ENCODE data around the gene AGO3.

The AGO3 gene

DNA sequence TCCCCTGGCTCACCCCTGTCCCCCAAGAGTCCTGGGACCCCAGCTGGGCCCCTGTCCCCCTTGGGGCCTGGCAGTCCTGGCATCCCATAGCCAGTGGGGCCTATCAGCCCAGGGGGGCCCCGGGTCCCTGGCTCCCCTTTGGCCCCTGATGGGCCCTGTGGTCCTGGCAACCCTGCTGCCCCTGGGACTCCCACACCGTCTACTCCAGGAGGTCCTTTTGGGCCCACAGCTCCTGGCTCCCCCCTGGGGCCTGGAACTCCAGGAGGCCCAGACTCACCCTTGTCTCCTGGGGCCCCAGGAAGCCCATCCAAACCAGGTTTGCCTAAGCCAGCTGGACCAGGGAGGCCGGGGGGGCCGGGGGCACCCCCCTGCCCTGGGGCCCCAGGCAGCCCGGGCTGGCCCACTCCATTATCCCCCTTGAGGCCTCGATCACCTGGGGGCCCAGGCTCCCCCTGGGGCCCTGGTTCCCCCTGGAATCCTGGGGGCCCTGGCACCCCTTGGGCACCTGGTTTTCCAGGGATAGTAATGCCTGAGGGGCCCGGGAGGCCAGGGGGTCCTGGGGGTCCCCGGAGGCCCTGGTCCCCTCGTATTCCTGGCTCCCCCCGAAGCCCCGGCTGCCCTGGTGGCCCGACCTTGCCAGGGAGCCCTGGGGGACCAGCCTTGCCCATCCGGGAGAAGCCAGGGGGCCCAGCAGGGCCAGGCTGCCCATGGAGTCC is 167.9 kb downstream of the AGO3 start:
- DNase-seq = no peak

DNA sequence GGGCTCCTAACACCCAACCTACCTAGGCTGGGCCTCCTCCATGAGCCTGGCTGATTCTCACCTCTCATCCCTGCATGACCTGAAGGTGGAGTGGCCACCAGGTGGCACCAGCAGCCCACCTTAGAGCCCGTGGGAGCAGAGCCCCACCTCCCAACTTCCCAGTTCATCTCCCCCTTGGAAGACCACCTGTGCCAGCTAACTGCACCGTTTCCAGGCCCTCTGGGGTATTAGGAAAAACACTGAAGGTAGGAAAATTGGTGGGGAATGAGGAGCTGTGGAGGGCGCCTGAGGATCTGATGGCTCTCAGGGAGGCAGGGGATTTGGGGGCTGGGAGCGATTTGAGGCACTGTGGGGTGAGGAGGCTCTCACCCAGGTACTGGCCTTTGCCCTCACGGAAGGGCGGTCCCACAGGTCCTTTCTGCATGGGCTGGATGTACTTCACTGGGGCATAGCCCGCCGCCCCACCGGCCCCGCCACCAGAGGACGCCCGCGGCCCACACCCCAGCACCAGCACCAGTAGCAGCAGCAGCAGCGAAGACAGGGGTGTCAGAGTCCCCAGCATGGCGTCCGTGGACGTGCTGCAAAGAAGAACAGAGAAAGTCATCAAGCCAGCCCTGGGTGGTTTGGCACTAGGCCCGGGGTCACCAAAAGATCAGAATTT is 168.9 kb downstream of the AGO3 start:
- DNase-seq = peak; percentile 52 to 55

DNA sequence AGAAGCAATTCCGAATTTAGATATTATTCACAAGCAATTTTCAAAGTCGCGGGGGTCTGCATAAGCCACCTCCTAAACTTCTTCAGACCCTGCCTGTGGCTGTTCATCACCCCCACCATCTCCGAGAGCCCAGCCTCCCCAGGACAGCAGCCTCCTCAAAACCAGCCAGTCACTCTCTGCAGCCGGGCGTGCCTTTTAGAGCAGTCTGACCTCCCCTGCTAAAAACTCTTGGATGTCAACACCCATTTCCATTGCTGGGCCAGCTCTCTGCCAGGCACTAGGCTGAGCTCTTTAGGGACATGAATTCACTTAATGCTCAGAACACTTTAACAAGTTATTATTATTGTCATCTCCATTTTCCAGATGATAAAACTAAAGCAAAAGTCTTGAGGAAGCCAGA is 169.5 kb downstream of the AGO3 start:
- DNase-seq = no peak

DNA sequence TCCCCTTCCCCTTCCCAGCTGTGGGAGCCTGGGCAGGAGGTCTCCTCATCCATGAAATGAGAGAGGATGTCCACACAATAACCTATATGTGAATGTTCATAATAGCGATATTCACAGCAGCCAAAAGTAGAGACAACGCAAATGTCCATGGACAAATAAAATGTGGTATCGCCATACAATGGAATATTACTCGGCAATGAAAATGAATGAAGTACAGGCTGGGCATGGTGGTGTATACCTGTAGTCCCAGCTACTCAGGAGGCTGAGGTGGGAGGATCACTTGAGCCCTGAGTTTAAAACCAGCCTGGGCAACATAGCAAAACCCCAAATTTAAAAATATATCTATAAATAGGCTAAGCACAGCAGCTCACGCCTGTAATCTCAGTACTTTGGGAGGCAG is 170.6 kb downstream of the AGO3 start:
- no peak for DNase-seq

DNA sequence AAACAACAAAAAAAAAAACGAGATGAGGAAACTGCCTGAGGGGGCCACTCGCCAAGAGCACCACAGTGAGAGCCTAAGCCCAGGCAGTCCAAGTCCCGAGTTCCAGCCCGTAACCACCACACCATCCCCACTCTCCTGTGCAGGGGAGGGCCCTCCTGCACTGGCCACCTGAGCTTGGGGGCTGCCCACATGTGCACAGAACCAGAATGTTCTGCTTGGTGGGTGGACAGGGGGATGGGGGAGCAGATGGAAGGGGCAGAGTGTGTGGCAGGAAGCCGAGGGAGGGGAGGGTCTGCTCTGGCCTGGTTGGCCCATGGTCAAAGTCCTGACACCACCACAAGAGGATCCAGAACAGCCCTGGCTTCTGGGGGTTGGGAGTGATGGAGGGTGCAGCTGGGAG is 175.4 kb downstream of the AGO3 start:
- no peak for DNase-seq

DNA sequence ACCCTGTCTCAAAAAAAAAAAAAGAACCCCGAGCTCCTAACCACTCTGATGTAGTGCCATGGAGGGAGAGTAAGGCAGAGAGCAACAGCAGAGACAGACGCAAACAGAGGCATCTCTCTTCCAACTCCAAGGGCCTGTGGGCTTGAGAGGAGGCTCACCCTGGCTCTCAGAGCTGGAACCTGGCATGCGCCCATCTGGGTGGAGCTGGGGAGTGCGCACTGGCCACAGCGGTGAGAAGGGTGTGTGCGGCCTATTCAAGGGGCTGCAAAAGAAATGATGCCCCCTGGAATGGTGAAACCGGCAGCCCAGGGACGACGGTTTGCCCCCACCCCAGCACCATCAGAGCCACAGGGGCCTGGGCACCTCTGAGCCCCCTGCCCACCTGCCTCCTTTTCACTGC is 176.5 kb downstream of the AGO3 start:
- DNase-seq = no peak

DNA sequence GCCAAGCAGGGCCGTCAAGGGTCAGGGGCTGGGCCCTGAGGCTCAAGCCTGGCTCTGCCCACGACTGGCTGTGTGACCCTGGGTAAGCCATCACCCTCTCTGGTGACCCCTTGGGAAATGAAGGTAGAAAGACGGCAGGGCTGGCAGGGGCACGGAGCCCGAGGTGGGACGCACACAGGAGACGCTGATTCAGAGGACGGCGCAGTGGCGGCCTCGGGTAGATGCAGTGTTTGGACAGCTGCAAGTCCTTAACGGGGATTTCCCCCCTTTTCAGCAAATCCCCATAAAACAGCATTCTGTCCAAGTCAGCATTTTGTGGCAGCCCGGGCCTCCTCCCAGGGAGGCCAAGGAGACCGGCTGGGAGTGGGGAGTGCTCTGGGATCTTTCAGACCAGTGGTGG is 177.4 kb downstream of the AGO3 start:
- no peak for DNase-seq

DNA sequence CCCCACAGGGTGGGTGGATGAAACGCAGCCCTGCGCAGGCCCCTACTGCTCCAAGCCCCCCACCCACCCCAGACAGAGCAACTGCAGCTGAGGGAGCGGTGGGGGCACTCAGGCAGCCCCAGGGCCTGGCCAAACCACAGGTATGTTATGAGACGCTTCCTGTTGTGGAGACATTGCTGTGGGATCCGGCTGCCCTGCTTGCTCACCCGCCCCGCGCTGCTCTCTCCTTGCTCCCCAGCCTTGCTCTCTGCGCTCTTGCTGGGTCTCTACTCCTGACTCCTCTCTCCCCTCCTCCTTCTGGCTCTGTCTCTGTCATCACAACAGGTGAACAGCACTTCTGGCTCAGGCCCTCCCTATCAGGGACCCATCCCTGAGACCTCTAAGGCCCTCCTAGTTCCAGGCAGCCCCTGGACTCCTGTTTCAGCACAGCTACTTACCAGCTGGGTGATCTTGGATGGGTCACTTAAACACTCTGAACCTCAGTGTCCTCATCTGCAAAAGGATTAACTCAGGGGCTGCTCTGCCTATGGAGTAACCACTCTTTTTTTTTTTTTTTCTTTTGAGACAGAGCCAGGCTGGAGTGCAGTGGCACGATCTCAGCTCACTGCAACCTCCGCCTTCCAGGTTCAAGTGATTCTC is 178.3 kb downstream of the AGO3 start:
- no peak for DNase-seq

DNA sequence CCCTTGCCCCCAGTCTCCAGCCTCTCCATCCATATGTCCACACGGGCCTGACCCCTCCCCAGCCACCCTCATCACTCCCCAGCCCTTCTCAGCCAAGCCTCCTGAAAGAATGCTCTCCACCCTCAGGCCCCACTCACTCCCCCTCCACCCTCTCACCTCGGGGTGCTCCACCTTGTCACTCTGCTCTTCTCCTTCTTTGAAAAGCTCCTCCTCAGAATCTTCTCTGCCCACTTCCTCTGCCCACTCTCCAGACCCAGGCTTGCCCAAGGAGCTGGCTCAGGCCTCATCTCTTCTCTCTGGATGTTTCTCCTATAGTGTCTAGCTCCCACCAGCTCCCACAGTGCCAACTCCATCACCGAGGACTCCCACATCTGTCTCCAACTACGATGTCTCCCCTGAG is 180.2 kb downstream of the AGO3 start:
- DNase-seq = no peak

DNA sequence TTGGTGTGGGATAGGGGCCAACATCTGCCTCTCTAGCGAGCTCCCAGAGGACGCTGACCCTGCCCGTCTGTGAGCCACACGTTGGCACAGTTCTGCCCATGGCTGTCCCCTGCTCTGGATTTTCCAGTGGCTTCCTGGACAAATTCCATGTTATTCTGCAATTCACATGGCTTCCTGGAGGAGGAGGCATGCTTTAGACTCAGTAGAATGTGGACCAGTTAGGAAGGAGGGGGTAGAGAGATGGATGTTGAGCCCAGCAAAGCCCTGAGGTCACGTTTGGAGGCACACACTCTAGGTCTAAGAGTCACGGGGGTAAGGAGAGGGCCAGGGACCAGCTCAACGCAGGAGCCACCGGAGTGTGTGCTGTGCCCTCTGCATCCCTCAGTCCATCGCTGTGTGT is 181.9 kb downstream of the AGO3 start:
- no peak for DNase-seq

DNA sequence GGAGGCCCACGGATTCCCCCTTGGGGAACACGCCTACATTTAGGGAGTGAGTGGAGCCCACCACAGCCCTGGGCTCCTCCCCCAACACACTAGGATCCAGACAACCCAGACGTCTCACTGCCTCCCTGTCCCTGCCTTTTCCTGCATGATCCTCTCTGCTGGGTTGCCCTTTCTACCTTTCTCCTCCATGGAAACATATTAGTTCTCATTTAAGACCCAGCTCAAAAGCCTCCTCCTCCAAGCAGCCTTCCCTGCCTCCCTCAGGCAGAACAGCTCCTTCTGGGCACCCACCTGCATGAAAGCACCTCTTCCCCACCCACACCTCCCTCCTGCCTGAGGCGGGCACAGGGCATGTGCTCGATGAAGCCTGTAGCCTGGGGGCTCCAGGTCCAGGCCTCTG is 183.5 kb downstream of the AGO3 start:
- DNase-seq = no peak

DNA sequence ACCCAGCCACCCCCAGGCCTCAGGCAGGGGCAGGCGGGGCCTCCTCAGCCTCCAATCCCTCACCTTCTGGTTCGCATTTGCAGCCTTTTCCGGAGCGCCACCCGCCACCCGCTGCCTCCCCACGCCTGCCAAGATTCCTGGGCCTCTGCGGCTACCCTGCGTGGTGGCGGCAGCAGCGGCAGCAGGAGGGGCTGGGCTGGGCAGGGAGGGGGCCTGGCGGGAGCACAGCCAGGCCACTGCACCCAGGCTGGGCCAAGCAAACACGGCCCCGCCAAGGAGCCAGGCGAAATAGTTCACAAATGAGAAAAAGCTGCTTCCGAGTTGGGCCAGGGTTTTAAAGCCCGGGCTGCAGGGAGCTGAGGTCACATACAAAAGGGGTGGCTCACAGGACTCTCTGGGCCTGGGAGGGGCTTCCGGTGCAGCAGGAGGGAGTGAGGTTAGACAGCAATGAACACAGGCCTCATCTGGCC is 184.3 kb downstream of the AGO3 start:
- DNase-seq = no peak

DNA sequence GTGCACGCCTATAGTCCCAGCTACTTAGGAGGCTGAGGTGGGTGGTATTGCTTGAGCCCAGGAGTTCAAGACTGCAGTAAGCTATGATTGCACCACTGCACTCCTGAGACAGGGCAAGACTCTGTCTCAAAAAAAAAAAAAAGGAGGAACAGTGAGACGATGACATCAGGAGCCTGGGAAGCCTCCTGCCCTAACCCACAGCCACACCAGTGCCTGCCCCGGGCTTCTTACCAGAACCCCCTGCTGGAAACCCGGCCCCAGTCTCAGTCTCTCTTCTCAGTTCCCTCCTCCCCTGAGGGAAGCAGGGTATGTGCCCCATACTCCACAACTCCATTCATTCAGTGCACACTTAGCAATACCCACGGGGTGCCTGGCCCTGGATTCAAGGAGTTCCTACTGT is 185.0 kb downstream of the AGO3 start:
- no peak for DNase-seq

DNA sequence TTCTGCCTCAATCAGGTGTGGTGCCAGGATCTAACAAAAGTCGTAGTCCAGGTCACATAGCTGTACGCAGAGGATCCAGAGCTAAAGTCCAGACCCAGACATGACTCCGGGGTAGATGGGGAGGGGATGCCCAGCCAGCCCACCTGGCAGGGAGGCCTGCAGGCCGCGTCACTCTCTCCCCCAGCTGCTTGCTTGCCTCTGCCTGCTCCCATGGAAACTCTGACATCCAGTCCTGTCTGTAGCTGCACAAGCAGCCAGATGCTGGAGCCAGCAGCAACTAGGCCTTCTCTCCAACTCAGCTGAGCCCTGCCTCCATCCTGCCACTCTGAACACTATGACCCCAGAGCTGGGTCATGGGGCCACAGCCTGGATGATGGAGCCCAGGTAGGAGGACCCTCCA is 186.0 kb downstream of the AGO3 start:
- DNase-seq = no peak

DNA sequence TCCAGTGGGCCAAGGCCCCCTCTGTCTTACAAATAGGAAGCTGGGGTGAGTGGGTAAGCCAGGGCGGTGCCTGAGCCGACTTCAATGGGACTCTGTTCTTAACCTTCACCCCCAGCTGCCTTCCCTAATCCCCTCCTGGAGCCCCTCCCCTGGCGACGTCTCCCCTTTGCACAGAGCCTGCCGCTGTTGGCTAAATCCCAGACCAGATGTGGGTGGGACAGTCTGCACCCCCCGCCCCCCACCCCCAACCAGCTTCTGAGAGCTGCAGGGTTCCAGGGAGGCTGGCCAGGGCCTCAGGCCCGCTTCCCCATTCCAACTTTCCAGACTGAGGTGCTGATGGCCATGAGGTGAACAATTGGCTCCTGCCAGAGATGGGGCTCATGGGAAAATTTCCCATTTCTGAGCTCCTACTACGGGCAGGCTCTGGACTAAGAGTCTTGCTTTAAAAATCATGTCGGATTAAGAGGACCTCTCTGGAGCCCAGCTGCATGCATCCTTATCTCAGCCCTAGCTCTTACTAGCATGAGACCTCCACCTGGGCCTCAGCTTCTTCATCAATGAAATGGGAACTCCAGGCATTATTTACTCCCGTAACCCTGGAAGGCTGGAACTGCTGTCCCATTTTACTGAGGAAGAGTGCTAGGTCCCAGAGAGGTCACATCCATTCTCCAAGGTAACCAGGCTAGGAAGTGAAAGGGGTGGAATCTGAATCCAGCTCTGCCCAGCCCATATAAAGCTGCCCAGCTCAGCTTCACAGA is 187.7 kb downstream of the AGO3 start:
- DNase-seq = no peak

DNA sequence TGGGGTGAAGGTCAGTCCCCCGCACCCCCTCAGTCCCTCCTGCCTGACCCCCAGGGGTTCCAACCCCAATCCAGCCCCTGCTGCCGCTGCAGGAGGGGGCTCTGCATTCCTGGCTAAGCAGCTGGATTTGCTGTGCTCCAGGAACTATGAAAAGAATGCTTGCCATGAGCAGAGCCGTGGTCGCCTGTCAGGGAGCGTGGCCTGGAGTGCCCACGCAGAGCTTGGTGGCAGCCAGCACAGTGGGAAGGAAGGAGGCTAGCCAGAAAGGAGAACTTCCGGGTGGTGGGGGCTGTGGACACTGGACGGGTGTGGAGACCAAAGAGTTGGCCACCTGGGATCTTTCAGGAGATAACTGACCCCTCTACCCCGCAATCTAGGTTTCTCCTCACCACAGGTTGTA is 188.6 kb downstream of the AGO3 start:
- no peak for DNase-seq
